GM23338 (cell line): ENCODE measurements around the gene PCP2. TPM values are rescaled to one million over a fixed set of nuclear protein-coding genes. Genes with fewer than 3 reads are reported as not detected.

Experiments
- ATAC-seq: fragments of 200-7000 bp; cut with Tn5 transposase; 3 replicates; pipeline ENCODE4 v1.9.1; 2020
- DNase-seq: peaks from one replicate; pipeline ENCODE4 v3.0.0-alpha.2; 2015; ENCODE audit warnings: low spot score
- H2AFZ ChIP-seq: fragments of 200-600 bp; sonication (generic); 2 replicates; pipeline ENCODE4 v1.8.0; 2016; ENCODE audit warnings: antibody characterized with exemption, mild to moderate bottlenecking, moderate library complexity
- H3F3A ChIP-seq: fragments of 200-600 bp; sonication (generic); replicated peaks from 2 replicates; pipeline ENCODE4 v1.8.0; 2017; ENCODE audit warnings: antibody characterized with exemption, mixed run types, low read depth
- H3K27ac ChIP-seq: fragments of 200-600 bp; sonication (generic); 2 replicates; pipeline ENCODE4 v1.6.1; 2016; ENCODE audit warnings: low read depth
- H3K27me3 ChIP-seq: fragments of 200-600 bp; sonication (generic); 2 replicates; pipeline ENCODE4 v1.8.0; 2016; ENCODE audit warnings: mild to moderate bottlenecking, mixed run types, moderate library complexity; ENCODE audit not compliant: insufficient read depth
- H3K36me3 ChIP-seq: fragments of 200-600 bp; sonication (generic); 2 replicates; pipeline ENCODE4 v1.8.0; 2016; ENCODE audit warnings: mild to moderate bottlenecking; ENCODE audit not compliant: insufficient read depth
- H3K4me1 ChIP-seq: fragments of 200-600 bp; sonication (generic); 2 replicates; pipeline ENCODE4 v1.8.0; 2016; ENCODE audit warnings: mild to moderate bottlenecking, moderate library complexity; ENCODE audit not compliant: insufficient read depth
- H3K4me2 ChIP-seq: fragments of 200-600 bp; sonication (generic); 2 replicates; pipeline ENCODE4 v1.7.1; 2017; ENCODE audit warnings: mixed run types
- H3K4me3 ChIP-seq: fragments of 200-600 bp; sonication (generic); 2 replicates; pipeline ENCODE4 v1.6.1; 2016; ENCODE audit warnings: mixed run types
- H3K79me2 ChIP-seq: fragments of 200-600 bp; sonication (generic); replicated peaks from 2 replicates; pipeline ENCODE4 v1.8.0; 2017; ENCODE audit warnings: mild to moderate bottlenecking; ENCODE audit not compliant: insufficient read depth
- H3K9me2 ChIP-seq: fragments of 200-600 bp; sonication (generic); 2 replicates; pipeline ENCODE4 v1.8.0; 2017; ENCODE audit not compliant: insufficient read depth
- H4K20me1 ChIP-seq: fragments of 200-600 bp; sonication (generic); replicated peaks from 2 replicates; pipeline ENCODE4 v1.8.0; 2017; ENCODE audit warnings: mild to moderate bottlenecking; ENCODE audit not compliant: insufficient read depth
- H3K27ac Mint-ChIP-seq: 2 replicates; pipeline ENCODE4 v1.8.0; 2020; ENCODE audit warnings: inconsistent platforms, mild to moderate bottlenecking, moderate library complexity, mixed read lengths
- H3K27me3 Mint-ChIP-seq: 3 replicates; pipeline ENCODE4 v1.8.0; 2022; ENCODE audit warnings: low read depth, mild to moderate bottlenecking, moderate library complexity, mixed read lengths, inconsistent platforms; ENCODE audit not compliant: insufficient read depth, poor library complexity
- H3K36me3 Mint-ChIP-seq: 3 replicates; pipeline ENCODE4 v1.8.0; 2021; ENCODE audit warnings: low read depth, mild to moderate bottlenecking, inconsistent platforms, moderate library complexity, mixed read lengths
- H3K4me1 Mint-ChIP-seq: 3 replicates; pipeline ENCODE4 v1.8.0; 2020; ENCODE audit warnings: mild to moderate bottlenecking, inconsistent platforms, mixed read lengths
- H3K4me3 Mint-ChIP-seq: 3 replicates; pipeline ENCODE4 v1.8.0; 2021; ENCODE audit warnings: moderate library complexity, mild to moderate bottlenecking, inconsistent platforms, mixed read lengths
- H3K9me3 Mint-ChIP-seq: 3 replicates; pipeline ENCODE4 v1.8.0; 2020; ENCODE audit warnings: moderate library complexity, mild to moderate bottlenecking, inconsistent platforms, mixed read lengths
- CREB1 ChIP-seq: fragments of 250-450 bp; sonication (Bioruptor Pico); IDR thresholded peaks from 2 replicates; pipeline ENCODE4 v1.5.0; 2020; ENCODE audit warnings: low read depth, mild to moderate bottlenecking, moderate library complexity
- EZH2phosphoT487 ChIP-seq: fragments of 200-600 bp; sonication (generic); IDR thresholded peaks from one replicate; pipeline ENCODE4 v1.8.1; 2018; ENCODE audit warnings: antibody characterized with exemption; ENCODE audit not compliant: unreplicated experiment
- NANOG ChIP-seq: IDR thresholded peaks from 2 replicates; pipeline ENCODE4 v1.6.1; 2016; ENCODE audit warnings: antibody characterized with exemption, borderline replicate concordance
- POLR2AphosphoS5 ChIP-seq: IDR thresholded peaks from 2 replicates; pipeline ENCODE4 v1.6.1; 2016; ENCODE audit warnings: antibody characterized with exemption, low read depth
- STAT1 ChIP-seq: IDR thresholded peaks from one replicate; pipeline ENCODE4 v1.6.1; 2016; ENCODE audit warnings: antibody characterized with exemption; ENCODE audit not compliant: unreplicated experiment
- ZNF114 ChIP-seq: fragments of 250-450 bp; sonication (Bioruptor Pico); IDR thresholded peaks from 2 replicates; pipeline ENCODE4 v1.5.0; 2020; ENCODE audit warnings: mild to moderate bottlenecking, moderate library complexity
- ZNF331 ChIP-seq: fragments of 250-450 bp; sonication (Bioruptor Pico); IDR thresholded peaks from 2 replicates; pipeline ENCODE4 v1.5.0; 2020; ENCODE audit warnings: low read depth, mild to moderate bottlenecking, moderate library complexity
- polyA plus RNA-seq: library from polyadenylated mRNA; unstranded; fragments of >200 nt; fragmentation: Nextera tagmentation; extraction: Ambion mirVana; gene quantifications from 2 replicates; pipeline ENCODE4 v1.2.1, GENCODE V29; 2016
- total RNA-seq: library from RNA; depleted of rRNA; stranded (reverse); fragments of >200 nt; shearing (Covaris generic); gene quantifications from 2 replicates; pipeline ENCODE4 v1.2.3, GENCODE V29; 2014
- TF ChIP-seq, protein P1 (sequence below): fragments of 250-450 bp; sonication (Bioruptor Pico); IDR thresholded peaks from 2 replicates; pipeline ENCODE4 v1.5.0; 2020; ENCODE audit warnings: mild to moderate bottlenecking, moderate library complexity

PCP2 gene
- total and polyA plus RNA-seq, 2 experiments from 2014 or later = not detected

DNA sequence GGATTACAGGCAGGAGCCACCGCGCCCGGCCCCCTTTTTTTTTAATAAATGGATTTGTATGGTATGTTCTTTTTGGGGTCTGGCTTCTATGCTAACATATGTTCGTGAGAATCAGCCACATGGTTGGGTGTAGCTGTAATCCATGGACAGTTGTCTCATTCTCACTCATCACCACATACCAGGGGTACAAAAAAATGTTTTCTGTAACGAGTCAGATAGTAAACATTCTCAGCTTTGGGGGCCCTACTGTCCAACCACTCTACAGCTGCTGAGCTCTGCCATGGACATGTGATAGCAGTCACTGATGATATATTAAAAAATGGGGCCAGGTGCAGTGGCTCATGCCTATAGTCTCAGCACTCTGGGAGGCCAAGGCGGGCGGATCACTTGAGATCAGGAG, 30.2 kb upstream of the PCP2 start (continued):
- TF ChIP-seq, protein P1, sequence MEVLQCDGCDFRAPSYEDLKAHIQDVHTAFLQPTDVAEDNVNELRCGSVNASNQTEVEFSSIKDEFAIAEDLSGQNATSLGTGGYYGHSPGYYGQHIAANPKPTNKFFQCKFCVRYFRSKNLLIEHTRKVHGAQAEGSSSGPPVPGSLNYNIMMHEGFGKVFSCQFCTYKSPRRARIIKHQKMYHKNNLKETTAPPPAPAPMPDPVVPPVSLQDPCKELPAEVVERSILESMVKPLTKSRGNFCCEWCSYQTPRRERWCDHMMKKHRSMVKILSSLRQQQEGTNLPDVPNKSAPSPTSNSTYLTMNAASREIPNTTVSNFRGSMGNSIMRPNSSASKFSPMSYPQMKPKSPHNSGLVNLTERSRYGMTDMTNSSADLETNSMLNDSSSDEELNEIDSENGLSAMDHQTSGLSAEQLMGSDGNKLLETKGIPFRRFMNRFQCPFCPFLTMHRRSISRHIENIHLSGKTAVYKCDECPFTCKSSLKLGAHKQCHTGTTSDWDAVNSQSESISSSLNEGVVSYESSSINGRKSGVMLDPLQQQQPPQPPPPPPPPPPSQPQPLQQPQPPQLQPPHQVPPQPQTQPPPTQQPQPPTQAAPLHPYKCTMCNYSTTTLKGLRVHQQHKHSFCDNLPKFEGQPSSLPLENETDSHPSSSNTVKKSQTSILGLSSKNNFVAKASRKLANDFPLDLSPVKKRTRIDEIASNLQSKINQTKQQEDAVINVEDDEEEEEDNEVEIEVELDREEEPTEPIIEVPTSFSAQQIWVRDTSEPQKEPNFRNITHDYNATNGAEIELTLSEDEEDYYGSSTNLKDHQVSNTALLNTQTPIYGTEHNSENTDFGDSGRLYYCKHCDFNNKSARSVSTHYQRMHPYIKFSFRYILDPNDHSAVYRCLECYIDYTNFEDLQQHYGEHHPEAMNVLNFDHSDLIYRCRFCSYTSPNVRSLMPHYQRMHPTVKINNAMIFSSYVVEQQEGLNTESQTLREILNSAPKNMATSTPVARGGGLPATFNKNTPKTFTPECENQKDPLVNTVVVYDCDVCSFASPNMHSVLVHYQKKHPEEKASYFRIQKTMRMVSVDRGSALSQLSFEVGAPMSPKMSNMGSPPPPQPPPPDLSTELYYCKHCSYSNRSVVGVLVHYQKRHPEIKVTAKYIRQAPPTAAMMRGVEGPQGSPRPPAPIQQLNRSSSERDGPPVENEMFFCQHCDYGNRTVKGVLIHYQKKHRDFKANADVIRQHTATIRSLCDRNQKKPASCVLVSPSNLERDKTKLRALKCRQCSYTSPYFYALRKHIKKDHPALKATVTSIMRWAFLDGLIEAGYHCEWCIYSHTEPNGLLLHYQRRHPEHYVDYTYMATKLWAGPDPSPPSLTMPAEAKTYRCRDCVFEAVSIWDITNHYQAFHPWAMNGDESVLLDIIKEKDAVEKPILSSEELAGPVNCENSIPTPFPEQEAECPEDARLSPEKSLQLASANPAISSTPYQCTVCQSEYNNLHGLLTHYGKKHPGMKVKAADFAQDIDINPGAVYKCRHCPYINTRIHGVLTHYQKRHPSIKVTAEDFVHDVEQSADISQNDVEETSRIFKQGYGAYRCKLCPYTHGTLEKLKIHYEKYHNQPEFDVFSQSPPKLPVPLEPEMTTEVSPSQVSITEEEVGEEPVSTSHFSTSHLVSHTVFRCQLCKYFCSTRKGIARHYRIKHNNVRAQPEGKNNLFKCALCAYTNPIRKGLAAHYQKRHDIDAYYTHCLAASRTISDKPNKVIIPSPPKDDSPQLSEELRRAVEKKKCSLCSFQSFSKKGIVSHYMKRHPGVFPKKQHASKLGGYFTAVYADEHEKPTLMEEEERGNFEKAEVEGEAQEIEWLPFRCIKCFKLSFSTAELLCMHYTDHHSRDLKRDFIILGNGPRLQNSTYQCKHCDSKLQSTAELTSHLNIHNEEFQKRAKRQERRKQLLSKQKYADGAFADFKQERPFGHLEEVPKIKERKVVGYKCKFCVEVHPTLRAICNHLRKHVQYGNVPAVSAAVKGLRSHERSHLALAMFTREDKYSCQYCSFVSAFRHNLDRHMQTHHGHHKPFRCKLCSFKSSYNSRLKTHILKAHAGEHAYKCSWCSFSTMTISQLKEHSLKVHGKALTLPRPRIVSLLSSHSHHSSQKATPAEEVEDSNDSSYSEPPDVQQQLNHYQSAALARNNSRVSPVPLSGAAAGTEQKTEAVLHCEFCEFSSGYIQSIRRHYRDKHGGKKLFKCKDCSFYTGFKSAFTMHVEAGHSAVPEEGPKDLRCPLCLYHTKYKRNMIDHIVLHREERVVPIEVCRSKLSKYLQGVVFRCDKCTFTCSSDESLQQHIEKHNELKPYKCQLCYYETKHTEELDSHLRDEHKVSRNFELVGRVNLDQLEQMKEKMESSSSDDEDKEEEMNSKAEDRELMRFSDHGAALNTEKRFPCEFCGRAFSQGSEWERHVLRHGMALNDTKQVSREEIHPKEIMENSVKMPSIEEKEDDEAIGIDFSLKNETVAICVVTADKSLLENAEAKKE (CRISPR knock-in tag) = no peak
- TF ChIP-seq POLR2AphosphoS5 = no peak

DNA sequence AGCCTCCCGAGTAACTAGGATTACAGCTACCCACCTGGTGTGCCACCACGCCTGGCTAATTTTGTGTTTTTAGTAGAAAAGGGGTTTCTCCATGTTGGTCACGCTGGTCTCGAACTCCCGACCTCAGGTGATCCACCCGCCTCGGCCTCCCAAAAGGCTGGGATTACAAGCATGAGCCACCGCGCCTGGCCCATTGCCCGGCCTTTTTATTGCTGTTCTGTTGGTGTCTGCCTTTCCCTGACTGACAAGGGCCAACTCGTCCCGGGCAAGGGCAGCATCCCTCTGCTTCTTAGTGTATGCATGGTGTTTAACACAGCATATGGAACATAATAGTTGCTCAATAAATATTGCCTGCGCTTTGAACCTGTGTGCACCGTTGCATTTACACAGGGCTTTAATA, 29.1 kb upstream of the PCP2 start:
- H3K27me3 Mint-ChIP-seq = peaks cover 9% of the 10 kb centered on the region
- no peak overlapping the region for H3K4me3 Mint-ChIP-seq
- peaks cover 6% of the 10 kb centered on the region; the same call in 1 of the 2 replicates for H3K27me3 ChIP-seq
- TF ChIP-seq EZH2phosphoT487 (no peak), STAT1 (no peak), POLR2AphosphoS5 (no peak), ZNF331 (CRISPR knock-in tag) (no peak), ZNF114 (no peak), NANOG (no peak), CREB1 (no peak)
- TF ChIP-seq, protein P1 (CRISPR knock-in tag) = no peak

More for the DNA sequence above, 29.1 kb upstream of the PCP2 start:
- Histone ChIP-seq H3K4me2 (no peak overlapping the region), H3K27ac (no peak overlapping the region), H3F3A (no peaks in the 10 kb centered on the region), H3K79me2 (no peaks in the 10 kb centered on the region), H3K4me1 (no peaks in the 10 kb centered on the region), H2AFZ (no peak overlapping the region), H3K4me3 (no peak overlapping the region), H3K9me2 (no peaks in the 10 kb centered on the region), H3K36me3 (no peaks in the 10 kb centered on the region), H4K20me1 (no peaks in the 10 kb centered on the region)
- no peaks in the 10 kb centered on the region for H3K4me1 Mint-ChIP-seq
- no peak overlapping the region for H3K27ac Mint-ChIP-seq
- H3K36me3 Mint-ChIP-seq = no peaks in the 10 kb centered on the region
- DNase-seq = no peak
- peaks cover 6% of the 10 kb centered on the region; the same call in 2 of the 3 replicates for H3K9me3 Mint-ChIP-seq
- no peak for ATAC-seq
